HG03064 (cell line): ENCODE data around the gene SKIC2.
A peak's percentile ranks its signal among the peaks of the same experiment; 100 is the strongest.
"Not testable (repeated sequence)": the region's sequence is repeated elsewhere in the genome, so short reads cannot be mapped to it uniquely, and the experiment has no call there.

Source experiments
- ATAC-seq: cut with Tn5 transposase; IDR thresholded peaks from one replicate; pipeline ENCODE4 v1.9.1; 2021; ENCODE audit warnings: low read depth; ENCODE audit not compliant: unreplicated experiment

Gene SKIC2

GRCh38 chr6:31968791-31969711 lies 10.1 kb downstream of the SKIC2 start:
- no peak for ATAC-seq

- ATAC-seq = no peak
These were observed 11.0 kb downstream of the SKIC2 start for GRCh38 chr6:31969712-31970603.

- no peak for ATAC-seq
These were observed 11.8 kb downstream of the SKIC2 start for GRCh38 chr6:31970604-31971271.

- ATAC-seq = no peak
These were observed 12.5 kb downstream of the SKIC2 start for GRCh38 chr6:31971279-31971992.

GRCh38 chr6:31971993-31972708 lies 13.2 kb downstream of the SKIC2 start, which contains the start of gene DXO:
Gene DXO (minus strand): TSS chr6:31972138. CDS start chr6:31971675, 463 bp downstream.
- peak; percentile 77 for ATAC-seq

GRCh38 chr6:31972709-31973350 lies 13.9 kb downstream of the SKIC2 start:
- ATAC-seq = no peak

- ATAC-seq = not testable (repeated sequence)
These were observed 17.1 kb downstream of the SKIC2 start for GRCh38 chr6:31976065-31976464.

- ATAC-seq = no peak
These were observed 18.9 kb downstream of the SKIC2 start for GRCh38 chr6:31977816-31978431.

GRCh38 chr6:31978831-31979230 lies 19.9 kb downstream of the SKIC2 start:
- no peak for ATAC-seq

GRCh38 chr6:31979238-31979898 lies 20.4 kb downstream of the SKIC2 start:
- ATAC-seq = no peak

GRCh38 chr6:31980195-31980876 lies 21.4 kb downstream of the SKIC2 start:
- ATAC-seq = not testable (repeated sequence)

GRCh38 chr6:31980998-31981397 lies 22.0 kb downstream of the SKIC2 start:
- ATAC-seq = not testable (repeated sequence)

- ATAC-seq = not testable (repeated sequence)
These were observed 22.8 kb downstream of the SKIC2 start, which contains the start of gene C4A for GRCh38 chr6:31981744-31982143. Gene C4A (plus strand): TSS chr6:31982057. CDS start chr6:31982108, 51 bp downstream.

GRCh38 chr6:31989363-31989762 lies 30.4 kb downstream of the SKIC2 start:
- not testable (repeated sequence) for ATAC-seq

- not testable (repeated sequence) for ATAC-seq
These were observed 35.4 kb downstream of the SKIC2 start for GRCh38 chr6:31994421-31994820.

GRCh38 chr6:31996385-31996784 lies 37.4 kb downstream of the SKIC2 start:
- not testable (repeated sequence) for ATAC-seq
